K562 (cell line): ENCODE data around the gene SND1. TPM values are rescaled to one million over a fixed set of nuclear protein-coding genes. Genes with fewer than 3 reads are reported as not detected.

Source experiments
- CBX5 ChIP-seq: IDR thresholded peaks from 2 replicates; pipeline ENCODE4 v1.6.1; 2014; ENCODE audit warnings: low read depth, borderline replicate concordance
- FOXK2 ChIP-seq, 2 experiments: fragments of 450-650 bp; IDR thresholded peaks in 1 of 2; conservative IDR thresholded peaks in 1 of 2; 2 replicates each; pipeline ENCODE4 v1.6.1; 2016; ENCODE audit warnings: low read depth in 2 of 2, mild to moderate bottlenecking in 1 of 2
- GATA2 ChIP-seq: sonication (generic); formaldehyde crosslinking; IDR thresholded peaks from 2 replicates; pipeline ENCODE4 v1.4.0; 2020; ENCODE audit warnings: mild to moderate bottlenecking, missing genetic modification reagents
- HNRNPK ChIP-seq: fragments of 200-400 bp; formaldehyde crosslinking; IDR thresholded peaks from one replicate; pipeline ENCODE4 v1.6.1; 2018; ENCODE audit warnings: mild to moderate bottlenecking, low read depth, low read length; ENCODE audit not compliant: poor library complexity, severe bottlenecking
- KDM2B ChIP-seq: fragments of 250-450 bp; sonication (Bioruptor Pico); IDR thresholded peaks from 2 replicates; pipeline ENCODE4 v1.8.0; 2021; ENCODE audit warnings: mild to moderate bottlenecking, moderate library complexity
- NEUROD1 ChIP-seq: fragments of 150-350 bp; IDR thresholded peaks from 2 replicates; pipeline ENCODE4 v1.6.1; 2014; ENCODE audit warnings: borderline replicate concordance, low read length, low read depth; ENCODE audit not compliant: partially characterized antibody
- NKRF ChIP-seq: fragments of 450-650 bp; IDR thresholded peaks from 2 replicates; pipeline ENCODE4 v1.6.1; 2016; ENCODE audit warnings: borderline replicate concordance
- PCBP2 ChIP-seq: fragments of 200-400 bp; formaldehyde crosslinking; IDR thresholded peaks from 2 replicates; pipeline ENCODE4 v1.6.1; 2018; ENCODE audit warnings: low read length, low read depth, mild to moderate bottlenecking, moderate library complexity; ENCODE audit not compliant: poor library complexity, severe bottlenecking
- PHB2 ChIP-seq: fragments of 450-650 bp; IDR thresholded peaks from 2 replicates; pipeline ENCODE4 v1.6.1; 2017; ENCODE audit warnings: low read depth
- SRSF1 ChIP-seq: fragments of 200-400 bp; formaldehyde crosslinking; IDR thresholded peaks from 2 replicates; pipeline ENCODE4 v1.6.1; 2017; ENCODE audit warnings: mild to moderate bottlenecking, low read depth, low read length, moderate library complexity
- XRCC3 ChIP-seq: fragments of 450-650 bp; IDR thresholded peaks from 2 replicates; pipeline ENCODE4 v1.6.1; 2017; ENCODE audit warnings: mild to moderate bottlenecking, moderate library complexity
- ZBTB17 ChIP-seq: fragments of 450-650 bp; formaldehyde crosslinking; IDR thresholded peaks from 2 replicates; pipeline ENCODE4 v1.4.0; 2020; ENCODE audit warnings: mild to moderate bottlenecking
- ZFP1 ChIP-seq: fragments of 450-650 bp; formaldehyde crosslinking; IDR thresholded peaks from 2 replicates; pipeline ENCODE4 v1.4.0; 2020; ENCODE audit warnings: mild to moderate bottlenecking, mixed read lengths
- ZNF121 ChIP-seq: sonication (generic); formaldehyde crosslinking; conservative IDR thresholded peaks from 2 replicates; pipeline ENCODE4 v1.8.0; 2022; ENCODE audit warnings: missing genetic modification reagents
- ZNF347 ChIP-seq: fragments of 450-650 bp; formaldehyde crosslinking; IDR thresholded peaks from 2 replicates; pipeline ENCODE4 v1.4.0; 2020; ENCODE audit warnings: low read depth, mild to moderate bottlenecking, moderate library complexity
- ZNF583 ChIP-seq: fragments of 250-450 bp; sonication (Bioruptor Pico); IDR thresholded peaks from 2 replicates; pipeline ENCODE4 v1.4.0; 2020
- ZNF589 ChIP-seq: fragments of 200-800 bp; sonication (Bioruptor generic); IDR thresholded peaks from 2 replicates; pipeline ENCODE4 v1.6.1; 2016; ENCODE audit warnings: low read depth, missing genetic modification characterization, missing compliant biosample characterization
- ZNF764 ChIP-seq: fragments of 250-450 bp; sonication (Bioruptor Pico); IDR thresholded peaks from 2 replicates; pipeline ENCODE4 v1.4.0; 2020; ENCODE audit warnings: low read depth, mild to moderate bottlenecking, moderate library complexity
- polyA plus RNA-seq, 8 experiments: library from polyadenylated mRNA; depleted of rRNA in 4 of 8; stranded (reverse) in 5 of 8; unstranded in 3 of 8; fragments of >200 nt; fragmentation: Nextera tagmentation in 2 of 8; fragmentation: Illumina TruSeq in 1 of 8; extraction: Ambion mirVana in 2 of 8; extraction: Trizol in 1 of 8; gene quantifications; 2 replicates each; pipeline versions ENCODE4 v1.2.1 to v1.2.3, GENCODE V29; 2011 to 2014; ENCODE audit warnings: inconsistent platforms in 1 of 8, missing spikeins in 1 of 8
- total RNA-seq, 7 experiments: library from RNA; depleted of rRNA in 6 of 7; stranded (reverse); fragments of >200 nt in 6 of 7; fragmentation: Illumina TruSeq in 2 of 7; extraction: Trizol in 2 of 7; gene quantifications; 2 replicates each; pipeline versions ENCODE4 v1.2.1 to v1.2.3, GENCODE V29; 2011 to 2021; ENCODE audit warnings: low replicate concordance in 1 of 7
- TF ChIP-seq, protein P1 (sequence below): fragments of 250-450 bp; sonication (Bioruptor Pico); IDR thresholded peaks from 2 replicates; pipeline ENCODE4 v1.8.0; 2022; ENCODE audit warnings: moderate library complexity, mild to moderate bottlenecking, inconsistent platforms
- TF ChIP-seq, protein P2 (sequence below): fragments of 250-450 bp; sonication (Bioruptor Pico); IDR thresholded peaks from 2 replicates; pipeline ENCODE4 v1.8.0; 2022; ENCODE audit warnings: inconsistent platforms
- TF ChIP-seq, protein P3 (sequence below), 2 experiments: IDR thresholded peaks; 2 replicates each; pipeline ENCODE4 v1.6.1; 2011; ENCODE audit warnings: borderline replicate concordance in 1 of 2, control low read depth in 1 of 2, low read depth in 1 of 2, low read length in 1 of 2, mild to moderate bottlenecking in 1 of 2, mixed read lengths in 1 of 2, moderate library complexity in 1 of 2; ENCODE audit not compliant: insufficient read depth in 1 of 2, insufficient read length in 1 of 2, poor library complexity in 1 of 2, severe bottlenecking in 1 of 2; ENCODE audit errors: extremely low read depth in 1 of 2

SND1 gene
- total and polyA plus RNA-seq, 9 of the 15 experiments (the other 6 are each of a cell fraction or from before 2014, with no cell fraction given): 46.5 to 307 (median 191) TPM

- peak; percentile 33; the same call in 1 of the 2 replicates for TF ChIP-seq ZFP1 (CRISPR knock-in tag)
- TF ChIP-seq NEUROD1: peak; percentile 67
- no peak for TF ChIP-seq CBX5
- TF ChIP-seq SRSF1: no peak
- TF ChIP-seq NKRF: peak; percentile 99; the same call in 1 of the 2 replicates
- no peak for TF ChIP-seq XRCC3
- TF ChIP-seq PCBP2: no peak
- no peak for TF ChIP-seq ZNF121 (CRISPR knock-in tag)
- no peak for TF ChIP-seq HNRNPK
- TF ChIP-seq KDM2B: peak; percentile 83
- TF ChIP-seq, protein P1, sequence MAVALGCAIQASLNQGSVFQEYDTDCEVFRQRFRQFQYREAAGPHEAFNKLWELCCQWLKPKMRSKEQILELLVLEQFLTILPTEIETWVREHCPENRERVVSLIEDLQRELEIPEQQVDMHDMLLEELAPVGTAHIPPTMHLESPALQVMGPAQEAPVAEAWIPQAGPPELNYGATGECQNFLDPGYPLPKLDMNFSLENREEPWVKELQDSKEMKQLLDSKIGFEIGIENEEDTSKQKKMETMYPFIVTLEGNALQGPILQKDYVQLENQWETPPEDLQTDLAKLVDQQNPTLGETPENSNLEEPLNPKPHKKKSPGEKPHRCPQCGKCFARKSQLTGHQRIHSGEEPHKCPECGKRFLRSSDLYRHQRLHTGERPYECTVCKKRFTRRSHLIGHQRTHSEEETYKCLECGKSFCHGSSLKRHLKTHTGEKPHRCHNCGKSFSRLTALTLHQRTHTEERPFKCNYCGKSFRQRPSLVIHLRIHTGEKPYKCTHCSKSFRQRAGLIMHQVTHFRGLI (CRISPR knock-in tag): peak; percentile 57; the same call in 1 of the 2 replicates
- TF ChIP-seq, protein P2, sequence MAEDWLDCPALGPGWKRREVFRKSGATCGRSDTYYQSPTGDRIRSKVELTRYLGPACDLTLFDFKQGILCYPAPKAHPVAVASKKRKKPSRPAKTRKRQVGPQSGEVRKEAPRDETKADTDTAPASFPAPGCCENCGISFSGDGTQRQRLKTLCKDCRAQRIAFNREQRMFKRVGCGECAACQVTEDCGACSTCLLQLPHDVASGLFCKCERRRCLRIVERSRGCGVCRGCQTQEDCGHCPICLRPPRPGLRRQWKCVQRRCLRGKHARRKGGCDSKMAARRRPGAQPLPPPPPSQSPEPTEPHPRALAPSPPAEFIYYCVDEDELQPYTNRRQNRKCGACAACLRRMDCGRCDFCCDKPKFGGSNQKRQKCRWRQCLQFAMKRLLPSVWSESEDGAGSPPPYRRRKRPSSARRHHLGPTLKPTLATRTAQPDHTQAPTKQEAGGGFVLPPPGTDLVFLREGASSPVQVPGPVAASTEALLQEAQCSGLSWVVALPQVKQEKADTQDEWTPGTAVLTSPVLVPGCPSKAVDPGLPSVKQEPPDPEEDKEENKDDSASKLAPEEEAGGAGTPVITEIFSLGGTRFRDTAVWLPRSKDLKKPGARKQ (CRISPR knock-in tag): no peak
- TF ChIP-seq ZNF583 (CRISPR knock-in tag): peak; percentile 85; the same call in 1 of the 2 replicates
- no peak for TF ChIP-seq ZNF764
- no peak; the same call in 1 of the 2 replicates for TF ChIP-seq PHB2
- peak; percentile 77 to 80; a peak in 3 of 4 replicates for TF ChIP-seq FOXK2 (conservative IDR thresholded peaks at IDR 0.05 in 1 of 2, IDR thresholded peaks at IDR 0.05 in 1 of 2; ENCODE audit: low read depth in 2 of 2)
- TF ChIP-seq, protein P3, sequence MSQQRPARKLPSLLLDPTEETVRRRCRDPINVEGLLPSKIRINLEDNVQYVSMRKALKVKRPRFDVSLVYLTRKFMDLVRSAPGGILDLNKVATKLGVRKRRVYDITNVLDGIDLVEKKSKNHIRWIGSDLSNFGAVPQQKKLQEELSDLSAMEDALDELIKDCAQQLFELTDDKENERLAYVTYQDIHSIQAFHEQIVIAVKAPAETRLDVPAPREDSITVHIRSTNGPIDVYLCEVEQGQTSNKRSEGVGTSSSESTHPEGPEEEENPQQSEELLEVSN (IDR thresholded peaks at IDR 0.05; ENCODE audit: borderline replicate concordance in 1 of 2, extremely low read depth in 1 of 2, insufficient read depth in 1 of 2, insufficient read length in 1 of 2, low read depth in 1 of 2, low read length in 1 of 2, poor library complexity in 1 of 2, severe bottlenecking in 1 of 2): peak; percentile 86 to 89
- TF ChIP-seq GATA2 (CRISPR knock-in tag): no peak
- TF ChIP-seq ZNF589 (CRISPR knock-in tag): peak; percentile 94
- TF ChIP-seq ZBTB17: peak; percentile 77
- TF ChIP-seq ZNF347 (CRISPR knock-in tag): no peak
These were observed at the start of gene SND1 (continued) for GRCh38 chr7:127651556-127652332.
